Stimulated activated CD8-positive, alpha-beta memory T cell treated with anti-CD3 and anti-CD28 coated beads, Interleukin-12 subunit alpha, Interleukin-12 subunit beta, amount 100 ng/mL, for 1 hour (primary cell): ENCODE measurements around the gene ZBTB25.

ENCODE experiments used
- DNase-seq: peaks from one replicate; pipeline ENCODE4 v3.0.0-alpha.2; 2020; ENCODE audit warnings: low read depth

The ZBTB25 gene

GRCh38 chr14:64440494-64440893 lies 63.1 kb downstream of the ZBTB25 start:
- no peak for DNase-seq

- DNase-seq, result no peak
Observed at GRCh38 chr14:64439141-64439540, 64.5 kb downstream of the ZBTB25 start.

- DNase-seq, result no peak
Observed at GRCh38 chr14:64438181-64438841, 65.3 kb downstream of the ZBTB25 start.

- DNase-seq, result no peak
Observed at GRCh38 chr14:64434528-64434927, 69.1 kb downstream of the ZBTB25 start.

GRCh38 chr14:64423987-64424386 lies 79.7 kb downstream of the ZBTB25 start:
- DNase-seq, result no peak

- no peak for DNase-seq
Observed at GRCh38 chr14:64422756-64423155, 80.9 kb downstream of the ZBTB25 start.

- no peak for DNase-seq
Observed at GRCh38 chr14:64422005-64422404, 81.6 kb downstream of the ZBTB25 start.

GRCh38 chr14:64421166-64421565 lies 82.5 kb downstream of the ZBTB25 start:
- DNase-seq, result no peak

- DNase-seq, result no peak
Observed at GRCh38 chr14:64419003-64419402, 84.6 kb downstream of the ZBTB25 start.

- no peak for DNase-seq
Observed at GRCh38 chr14:64417771-64418125, 85.9 kb downstream of the ZBTB25 start.

GRCh38 chr14:64417055-64417770 lies 86.4 kb downstream of the ZBTB25 start:
- DNase-seq, result no peak

GRCh38 chr14:64416348-64416932 lies 87.2 kb downstream of the ZBTB25 start:
- no peak for DNase-seq

- no peak for DNase-seq
Observed at GRCh38 chr14:64412237-64412636, 91.4 kb downstream of the ZBTB25 start.

GRCh38 chr14:64411001-64411400 lies 92.6 kb downstream of the ZBTB25 start:
- DNase-seq, result no peak

- DNase-seq, result no peak
Observed at GRCh38 chr14:64410084-64410774, 93.4 kb downstream of the ZBTB25 start.

GRCh38 chr14:64409126-64409920 lies 94.3 kb downstream of the ZBTB25 start:
- no peak for DNase-seq

- no peak for DNase-seq
Observed at GRCh38 chr14:64407329-64407728, 96.3 kb downstream of the ZBTB25 start.

GRCh38 chr14:64405295-64405694 lies 98.3 kb downstream of the ZBTB25 start:
- no peak for DNase-seq

- no peak for DNase-seq
Observed at GRCh38 chr14:64401949-64402348, 101.7 kb downstream of the ZBTB25 start.

GRCh38 chr14:64400829-64401459 lies 102.7 kb downstream of the ZBTB25 start:
- no peak for DNase-seq
